PC-9 (cell line): Measurements from ENCODE around the gene TBCE. TPM values are rescaled to one million over a fixed set of nuclear protein-coding genes. Genes with fewer than 3 reads are reported as not detected.

Source experiments
- BruUV-seq: library from RNA; stranded (reverse); fragments of 400-500 nt; replicated peaks from 2 replicates; lab custom pipeline; 2021; lab: Mats Ljungman, UMichigan
- CTCF ChIA-PET: fragments of 300-600 bp; sonication (Branson Sonifier 250); formaldehyde crosslinking; loops from one replicate; lab custom pipeline; 2022; ENCODE audit warnings: antibody characterized with exemption; lab: Charles Lee
- POLR2A ChIA-PET: fragments of 300-600 bp; sonication (Branson Sonifier 250); formaldehyde crosslinking; loops from one replicate; lab custom pipeline; 2022; ENCODE audit warnings: antibody characterized with exemption; ENCODE audit not compliant: unreplicated experiment; lab: Charles Lee
- DNase-seq, 2 experiments: peaks; one replicate each; pipeline versions ENCODE4 v3.0.0 to v3.0.0-alpha.2; 2015 to 2022; ENCODE audit warnings: mixed read lengths in 1 of 2
- H2AFZ ChIP-seq: fragments of 200-600 bp; sonication (generic); 2 replicates; pipeline ENCODE4 v1.8.1; 2017; ENCODE audit warnings: antibody characterized with exemption
- H3F3A ChIP-seq: fragments of 200-600 bp; sonication (generic); 2 replicates; pipeline ENCODE4 v1.8.1; 2017; ENCODE audit warnings: antibody characterized with exemption, mild to moderate bottlenecking, low read depth; ENCODE audit not compliant: insufficient read depth
- H3K27ac ChIP-seq: fragments of 200-600 bp; sonication (generic); 2 replicates; pipeline ENCODE4 v1.6.1; 2016; ENCODE audit warnings: mixed run types
- H3K27me3 ChIP-seq: fragments of 200-600 bp; sonication (generic); 2 replicates; pipeline ENCODE4 v1.6.1; 2016; ENCODE audit warnings: low read depth, mixed run types; ENCODE audit not compliant: insufficient read depth
- H3K36me3 ChIP-seq: fragments of 200-600 bp; sonication (generic); 2 replicates; pipeline ENCODE4 v1.6.1; 2016; ENCODE audit warnings: low read depth, mixed run types
- H3K4me1 ChIP-seq: fragments of 200-600 bp; sonication (generic); replicated peaks from 2 replicates; pipeline ENCODE4 v1.6.1; 2016; ENCODE audit warnings: mixed run types; ENCODE audit not compliant: insufficient read depth
- H3K4me2 ChIP-seq: fragments of 200-600 bp; sonication (generic); 2 replicates; pipeline ENCODE4 v1.6.1; 2017; ENCODE audit warnings: mixed run types
- H3K4me3 ChIP-seq: fragments of 200-600 bp; sonication (generic); 2 replicates; pipeline ENCODE4 v1.6.1; 2016; ENCODE audit warnings: mixed run types
- H3K79me2 ChIP-seq: fragments of 200-600 bp; sonication (generic); 2 replicates; pipeline ENCODE4 v1.6.1; 2017; ENCODE audit warnings: low read depth, mixed run types
- H3K9me2 ChIP-seq: fragments of 200-600 bp; sonication (generic); 2 replicates; pipeline ENCODE4 v1.8.1; 2017; ENCODE audit warnings: mild to moderate bottlenecking; ENCODE audit not compliant: insufficient read depth
- H3K9me3 ChIP-seq: fragments of 200-600 bp; sonication (generic); 2 replicates; pipeline ENCODE4 v1.8.1; 2016; ENCODE audit warnings: low read depth; ENCODE audit not compliant: insufficient read depth
- H4K20me1 ChIP-seq: fragments of 200-600 bp; sonication (generic); 2 replicates; pipeline ENCODE4 v1.8.1; 2017; ENCODE audit not compliant: insufficient read depth
- EZH2 ChIP-seq: fragments of 200-600 bp; sonication (generic); IDR thresholded peaks from 2 replicates; pipeline ENCODE4 v1.8.0; 2017; ENCODE audit warnings: antibody characterized with exemption, low read depth
- intact Hi-C: fragments of 100-400 bp; cut with micrococcal nuclease; formaldehyde crosslinking; loops from one replicate; pipeline ENCODE4 v1.10.0; 2022; ENCODE audit not compliant: unreplicated experiment
- total RNA-seq: library from RNA; stranded (reverse); gene quantifications from 2 replicates; pipeline ENCODE4 v1.2.3, GENCODE V29; 2021
- TF ChIP-seq, protein P1 (sequence below): fragments of 200-600 bp; sonication (generic); conservative IDR thresholded peaks from 2 replicates; pipeline ENCODE4 v1.6.1; 2017; ENCODE audit warnings: mixed run types, antibody characterized with exemption, mild to moderate bottlenecking, moderate library complexity

TBCE gene
- total RNA-seq, 1 experiment from 2014 or later, result 18.9 TPM

DNA sequence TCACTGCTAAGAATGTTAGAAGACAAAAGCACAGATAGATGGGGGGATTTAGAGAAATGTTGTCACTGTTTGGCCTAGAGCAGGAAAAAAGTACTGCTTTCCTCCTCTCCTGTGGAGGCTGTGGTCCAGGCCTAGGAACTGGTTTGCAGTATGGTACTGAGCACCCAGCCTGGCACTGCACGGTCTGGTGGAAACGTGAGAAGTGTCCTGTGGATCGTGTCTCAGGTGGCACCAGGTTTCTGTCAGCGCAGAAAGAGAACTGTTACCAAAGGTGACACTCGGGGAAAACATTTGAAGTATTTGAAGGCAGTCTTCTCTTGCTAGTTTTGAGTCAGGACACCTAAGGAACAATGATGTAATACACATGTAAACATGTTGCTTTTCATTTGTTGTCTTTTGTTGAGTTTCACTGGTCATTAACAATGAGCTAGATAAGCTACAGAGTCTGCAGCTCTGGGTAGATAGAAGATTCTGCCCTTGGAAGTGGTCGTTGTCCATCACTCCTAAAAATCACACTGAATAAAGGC, 74.0 kb downstream of the TBCE start:
- Histone ChIP-seq H3K27ac (peak overlapping the region; percentile 80), H4K20me1 (no peaks in the 10 kb centered on the region), H3K36me3 (peaks cover 14% of the 10 kb centered on the region; the same call in 1 of the 2 replicates), H2AFZ (no peak overlapping the region), H3F3A (peaks cover 26% of the 10 kb centered on the region), H3K4me3 (no peak overlapping the region), H3K27me3 (no peaks in the 10 kb centered on the region), H3K9me3 (no peaks in the 10 kb centered on the region), H3K4me2 (no peak overlapping the region), H3K4me1 (peaks cover 18% of the 10 kb centered on the region), H3K79me2 (no peaks in the 10 kb centered on the region), H3K9me2 (no peaks in the 10 kb centered on the region)
- ChIA-PET CTCF (interaction anchor here (0.7 kb wide), 1 partner anchor 354 kb away, joined by 8 read pairs; no protein-coding TSS in a partner anchor), POLR2A (interaction anchor here (0.6 kb wide), 1 partner anchor 252 kb away, joined by 3 read pairs; no protein-coding TSS in a partner anchor)
- intact Hi-C loops, result no loop called here
- BruUV-seq, result no TSS peak
- DNase-seq, result no peak
- TF ChIP-seq, protein P1, sequence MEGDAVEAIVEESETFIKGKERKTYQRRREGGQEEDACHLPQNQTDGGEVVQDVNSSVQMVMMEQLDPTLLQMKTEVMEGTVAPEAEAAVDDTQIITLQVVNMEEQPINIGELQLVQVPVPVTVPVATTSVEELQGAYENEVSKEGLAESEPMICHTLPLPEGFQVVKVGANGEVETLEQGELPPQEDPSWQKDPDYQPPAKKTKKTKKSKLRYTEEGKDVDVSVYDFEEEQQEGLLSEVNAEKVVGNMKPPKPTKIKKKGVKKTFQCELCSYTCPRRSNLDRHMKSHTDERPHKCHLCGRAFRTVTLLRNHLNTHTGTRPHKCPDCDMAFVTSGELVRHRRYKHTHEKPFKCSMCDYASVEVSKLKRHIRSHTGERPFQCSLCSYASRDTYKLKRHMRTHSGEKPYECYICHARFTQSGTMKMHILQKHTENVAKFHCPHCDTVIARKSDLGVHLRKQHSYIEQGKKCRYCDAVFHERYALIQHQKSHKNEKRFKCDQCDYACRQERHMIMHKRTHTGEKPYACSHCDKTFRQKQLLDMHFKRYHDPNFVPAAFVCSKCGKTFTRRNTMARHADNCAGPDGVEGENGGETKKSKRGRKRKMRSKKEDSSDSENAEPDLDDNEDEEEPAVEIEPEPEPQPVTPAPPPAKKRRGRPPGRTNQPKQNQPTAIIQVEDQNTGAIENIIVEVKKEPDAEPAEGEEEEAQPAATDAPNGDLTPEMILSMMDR, result no peak
- TF ChIP-seq EZH2, result no peak

DNA sequence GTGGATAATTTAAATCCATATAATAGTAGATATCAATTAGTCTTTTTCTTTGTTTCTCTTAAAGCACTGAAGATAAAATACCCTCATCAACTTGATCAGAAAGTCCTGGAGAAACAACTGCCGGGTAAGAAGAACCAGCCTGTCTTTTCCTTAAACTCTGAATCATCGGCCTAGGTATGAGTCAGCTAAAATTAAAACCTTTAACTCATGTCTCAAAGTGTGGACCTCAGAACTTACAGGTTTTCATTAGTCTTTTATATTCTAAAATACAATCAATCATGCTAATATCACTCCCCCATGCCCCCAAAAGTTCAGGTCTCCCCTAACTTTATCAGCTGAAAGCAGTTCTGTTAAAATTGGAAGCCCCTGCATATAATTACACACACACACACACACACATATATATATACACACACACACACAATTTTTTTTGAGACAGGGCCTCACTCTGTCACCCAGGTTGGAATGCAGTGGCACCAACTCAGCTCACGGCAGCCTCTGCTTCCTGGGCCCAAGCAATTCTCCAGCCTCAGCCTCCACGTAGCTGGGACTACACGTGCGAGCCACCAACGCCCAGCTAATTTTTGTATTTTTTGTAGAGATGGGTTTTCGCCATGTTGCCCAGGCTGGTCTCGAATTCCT, 75.7 kb downstream of the TBCE start:
- Histone ChIP-seq H2AFZ (no peak overlapping the region), H3K4me3 (no peak overlapping the region), H3F3A (peaks cover 26% of the 10 kb centered on the region), H3K9me3 (no peaks in the 10 kb centered on the region), H3K4me2 (peak overlapping the region; percentile 62), H3K4me1 (peaks cover 18% of the 10 kb centered on the region), H3K36me3 (peaks cover 23% of the 10 kb centered on the region), H3K27ac (peak overlapping the region; percentile 80), H3K27me3 (no peaks in the 10 kb centered on the region), H3K79me2 (no peaks in the 10 kb centered on the region), H4K20me1 (no peaks in the 10 kb centered on the region), H3K9me2 (no peaks in the 10 kb centered on the region)
- BruUV-seq, result no TSS peak
- intact Hi-C loops, result no loop called here
- ChIA-PET POLR2A (no interaction called here), CTCF (interaction anchor here (0.5 kb wide), 1 partner anchor 19 kb away, joined by 4 read pairs; no protein-coding TSS in a partner anchor)
- TF ChIP-seq, protein P1, result no peak
- TF ChIP-seq EZH2, result no peak
- peak; percentile 3 to 67 for DNase-seq

DNA sequence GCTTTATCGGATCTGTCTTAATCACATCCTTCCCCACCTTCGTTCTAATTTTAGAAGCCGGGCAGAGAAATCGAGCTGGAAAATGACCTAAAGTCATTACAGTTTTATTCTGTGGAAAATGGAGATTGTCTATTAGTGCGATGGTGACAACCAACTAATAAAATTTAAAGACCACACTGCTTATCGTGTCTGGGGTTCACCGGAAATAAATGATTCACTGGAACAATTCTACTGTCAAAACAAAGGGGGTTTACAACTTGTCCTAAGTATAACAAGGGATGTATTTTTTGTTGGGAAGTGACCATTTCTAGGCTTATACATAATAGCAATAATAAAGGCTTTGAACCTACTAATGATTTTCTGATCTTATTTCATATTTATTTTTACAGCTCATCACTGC, 81.4 kb downstream of the TBCE start:
- peaks cover under 1% of the 10 kb centered on the region; the same call in 1 of the 2 replicates for H3K4me1 ChIP-seq
- H3K4me3 ChIP-seq, result no peak overlapping the region
- ChIA-PET CTCF (interaction anchor here (0.6 kb wide), 1 partner anchor 108 kb away, joined by 10 read pairs; no protein-coding TSS in a partner anchor), POLR2A (interaction anchor here (0.7 kb wide), 1 partner anchor 176 kb away, joined by 4 read pairs; no protein-coding TSS in a partner anchor)
- no peak overlapping the region for H3K4me2 ChIP-seq
- no peaks in the 10 kb centered on the region for H4K20me1 ChIP-seq
- H3F3A ChIP-seq, result peaks cover 12% of the 10 kb centered on the region
- H3K27me3 ChIP-seq, result no peaks in the 10 kb centered on the region
- no peaks in the 10 kb centered on the region for H3K79me2 ChIP-seq
- peaks cover 33% of the 10 kb centered on the region for H3K36me3 ChIP-seq
- H2AFZ ChIP-seq, result no peak overlapping the region
- DNase-seq, result no peak
- no TSS peak for BruUV-seq
- H3K27ac ChIP-seq, result no peak overlapping the region
- no peaks in the 10 kb centered on the region for H3K9me3 ChIP-seq
- no peaks in the 10 kb centered on the region for H3K9me2 ChIP-seq
- TF ChIP-seq, protein P1, result no peak
- TF ChIP-seq EZH2, result no peak
- intact Hi-C loops, result no loop called here
